ENCODE measurements around the gene SLC37A1. TPM values are rescaled to one million over a fixed set of nuclear protein-coding genes. Genes with fewer than 3 reads are reported as not detected.

The SLC37A1 gene
- polyA plus RNA-seq, 1 experiment: 0.88 TPM

DNA sequence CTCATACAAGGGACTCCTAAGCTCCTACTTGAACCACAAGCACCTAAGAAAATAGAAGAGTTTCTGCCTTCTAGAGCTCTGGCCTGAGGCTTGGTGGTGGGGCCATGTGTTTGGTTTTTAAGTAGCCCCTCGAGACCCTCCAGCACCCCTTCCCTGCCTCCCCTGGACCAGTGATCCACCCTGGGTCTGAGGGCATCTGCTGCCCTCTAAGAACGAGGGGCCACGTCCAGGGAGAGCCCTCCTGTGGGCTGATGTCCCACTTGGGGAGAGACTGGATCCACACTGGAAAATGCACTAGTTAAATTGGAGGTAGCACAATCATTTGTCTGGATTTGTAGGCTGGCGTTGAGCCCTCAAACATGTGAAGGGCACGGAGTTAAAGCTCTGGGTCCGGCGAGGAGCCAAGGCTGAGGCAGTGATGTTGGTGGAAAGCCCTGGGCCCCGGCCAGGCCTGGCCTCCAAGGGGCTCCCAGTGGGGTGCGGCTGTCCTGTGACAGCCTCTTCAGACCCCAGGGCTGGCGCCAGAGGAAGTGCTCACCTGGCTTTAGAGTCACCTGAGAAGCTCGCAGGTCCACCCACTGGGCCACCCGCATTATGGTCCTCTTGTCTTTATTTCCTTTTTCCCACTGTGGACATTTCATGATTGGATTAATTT lies 65.2 kb downstream of the SLC37A1 start:
- Histone ChIP-seq H3K27me3 (ENCODE audit: control insufficient read depth, insufficient read depth, low read length) (no peaks in the 10 kb centered on the region), H3K4me3 (ENCODE audit: low read depth, low read length) (no peak overlapping the region), H3K36me3 (ENCODE audit: control insufficient read depth, insufficient read depth, low read length) (no peaks in the 10 kb centered on the region)
- TF ChIP-seq CTCF (IDR thresholded peaks at IDR 0.05; ENCODE audit: insufficient read depth, low read depth, low read length): no peak
- DNase-seq (ENCODE audit: low read depth): no peak
- POLR2A ChIA-PET: interaction anchor here (0.6 kb wide), 1 partner anchor 212 kb away, joined by 3 read pairs; no protein-coding TSS in a partner anchor
- CTCF ChIA-PET: interaction anchor here (1.6 kb wide), 1 partner anchor 14 kb away, joined by 4 read pairs; no protein-coding TSS in a partner anchor

- CTCF ChIA-PET: interaction anchor here (1.6 kb wide), 1 partner anchor 13 kb away, joined by 4 read pairs; no protein-coding TSS in a partner anchor
These were observed 65.9 kb downstream of the SLC37A1 start for GRCh38 chr21:42579456-42580075.

DNA sequence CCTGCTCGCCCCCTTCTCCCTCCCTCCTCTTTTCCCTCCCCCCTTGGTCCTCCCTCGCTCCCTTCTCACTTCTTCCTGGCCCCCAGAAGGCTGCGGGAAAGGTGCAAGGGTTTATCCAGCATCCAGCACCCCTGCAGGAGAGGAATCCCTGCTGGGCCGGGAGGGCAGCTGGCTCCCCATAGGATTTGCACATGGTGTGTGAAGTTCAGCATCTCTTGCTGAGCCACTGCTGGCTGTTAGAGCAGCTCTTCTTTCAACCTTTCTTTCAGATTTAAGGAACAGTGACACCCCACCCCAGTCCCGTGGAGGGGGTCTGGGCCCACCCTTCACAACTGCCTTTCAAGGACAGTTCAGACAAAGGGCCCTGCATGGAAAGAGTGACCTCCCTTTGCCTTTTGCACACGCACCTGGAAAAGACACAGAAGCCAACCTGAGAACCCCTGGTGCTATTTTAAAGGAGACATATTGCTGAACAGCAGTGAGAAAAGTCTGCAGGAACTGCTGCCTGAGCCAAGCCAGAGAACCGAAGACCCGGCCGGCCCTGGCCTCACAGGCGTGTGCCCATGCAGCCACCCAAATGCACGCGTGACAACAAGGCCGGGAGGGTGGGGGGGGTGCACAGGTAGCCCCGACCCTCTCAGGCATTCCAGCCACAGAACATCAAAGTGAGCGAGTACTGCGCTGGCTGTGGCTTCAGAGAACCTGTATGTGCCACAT lies 66.6 kb downstream of the SLC37A1 start:
- CTCF ChIA-PET: interaction anchor here (1.6 kb wide), 1 partner anchor 12 kb away, joined by 4 read pairs; no protein-coding TSS in a partner anchor

More at GRCh38 chr21:42579456-42580075, 65.9 kb downstream of the SLC37A1 start:
- Histone ChIP-seq H3K27me3 (ENCODE audit: control insufficient read depth, insufficient read depth, low read length) (no peaks in the 10 kb centered on the region), H3K36me3 (ENCODE audit: control insufficient read depth, insufficient read depth, low read length) (no peaks in the 10 kb centered on the region), H3K4me3 (ENCODE audit: low read depth, low read length) (no peak overlapping the region)
- TF ChIP-seq CTCF (IDR thresholded peaks at IDR 0.05; ENCODE audit: insufficient read depth, low read depth, low read length): no peak
- POLR2A ChIA-PET: interaction anchor here (0.6 kb wide), 1 partner anchor 212 kb away, joined by 3 read pairs; no protein-coding TSS in a partner anchor
- no peak for DNase-seq (ENCODE audit: low read depth)

DNA sequence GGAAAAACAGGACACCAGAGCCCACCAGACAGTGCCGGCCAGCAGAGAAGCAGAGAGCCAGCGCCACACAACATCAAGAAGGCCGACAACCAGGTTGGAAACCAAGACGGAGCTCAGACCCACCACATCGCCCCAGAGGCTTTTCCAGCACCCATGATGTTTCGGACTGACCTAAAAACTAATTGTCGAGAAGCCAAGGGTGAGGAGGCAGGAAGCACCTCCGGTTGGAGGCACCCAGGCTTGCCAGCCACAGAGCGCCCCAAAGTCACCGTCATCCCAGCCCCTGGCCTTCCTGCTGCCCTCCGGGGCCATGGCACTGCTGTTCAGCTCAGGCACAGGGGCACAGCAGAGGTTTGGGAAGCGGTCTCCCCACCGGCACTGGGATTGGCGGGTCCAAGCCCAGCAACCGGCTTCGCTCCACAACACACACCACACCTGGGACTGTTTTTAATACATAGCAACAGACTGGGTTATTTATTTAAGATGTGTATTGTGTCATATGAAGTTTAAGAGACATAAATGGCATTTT lies 67.2 kb downstream of the SLC37A1 start:
- no peaks in the 10 kb centered on the region for H3K27me3 ChIP-seq (ENCODE audit: control insufficient read depth, insufficient read depth, low read length)
- H3K4me3 ChIP-seq (ENCODE audit: low read depth, low read length): no peak overlapping the region
- TF ChIP-seq CTCF (IDR thresholded peaks at IDR 0.05; ENCODE audit: insufficient read depth, low read depth, low read length): no peak
- DNase-seq (ENCODE audit: low read depth): no peak
- ChIA-PET CTCF (no interaction called here), POLR2A (no interaction called here)
- H3K36me3 ChIP-seq (ENCODE audit: control insufficient read depth, insufficient read depth, low read length): no peaks in the 10 kb centered on the region

More for the DNA sequence above, 66.6 kb downstream of the SLC37A1 start:
- Histone ChIP-seq H3K27me3 (ENCODE audit: control insufficient read depth, insufficient read depth, low read length) (no peaks in the 10 kb centered on the region), H3K36me3 (ENCODE audit: control insufficient read depth, insufficient read depth, low read length) (no peaks in the 10 kb centered on the region), H3K4me3 (ENCODE audit: low read depth, low read length) (no peak overlapping the region)
- POLR2A ChIA-PET: no interaction called here
- DNase-seq (ENCODE audit: low read depth): no peak
- no peak for TF ChIP-seq CTCF (IDR thresholded peaks at IDR 0.05; ENCODE audit: insufficient read depth, low read depth, low read length)

Measured in BJ (cell line).